ENCODE measurements around the gene TOLLIP.
"Not testable (repeated sequence)": the region's sequence is repeated elsewhere in the genome, so short reads cannot be mapped to it uniquely, and the experiment has no call there.

The TOLLIP gene

DNA sequence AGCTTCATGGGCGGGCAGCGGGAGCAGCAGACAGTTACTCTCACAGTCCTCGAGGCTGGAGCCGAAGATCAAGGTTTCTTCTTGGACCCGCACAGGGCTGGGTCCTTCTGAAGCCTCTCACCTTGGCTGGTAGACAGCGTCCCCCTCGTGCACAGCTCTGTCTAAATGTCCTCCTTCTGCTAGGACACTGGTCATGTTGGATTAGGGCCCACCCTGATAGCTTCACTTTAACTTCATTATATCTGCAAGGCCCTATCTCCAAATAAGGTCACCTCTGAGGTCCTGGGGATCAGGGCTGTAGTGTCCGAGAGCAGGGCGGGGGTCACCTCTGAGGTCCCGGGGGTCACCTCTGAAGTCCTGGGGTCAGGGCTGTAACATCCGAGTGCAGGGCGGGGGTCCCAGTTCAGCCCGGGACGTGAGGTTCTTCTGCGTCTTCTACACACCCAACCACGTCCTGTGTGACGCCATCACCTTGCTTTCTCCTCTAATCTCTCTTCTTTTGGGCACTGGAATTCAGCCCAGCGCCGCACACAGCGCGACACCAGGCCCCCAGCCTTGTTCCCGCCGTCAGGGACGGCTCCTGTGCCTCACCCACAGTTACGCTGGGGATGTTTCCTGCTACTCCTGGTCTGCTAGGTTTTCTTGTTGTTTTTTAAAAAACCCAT, 34.1 kb upstream of the TOLLIP start:
- no peak for TF ChIP-seq ZFP30 (CRISPR knock-in tag; IDR thresholded peaks at IDR 0.05)
- TF ChIP-seq, protein P1, sequence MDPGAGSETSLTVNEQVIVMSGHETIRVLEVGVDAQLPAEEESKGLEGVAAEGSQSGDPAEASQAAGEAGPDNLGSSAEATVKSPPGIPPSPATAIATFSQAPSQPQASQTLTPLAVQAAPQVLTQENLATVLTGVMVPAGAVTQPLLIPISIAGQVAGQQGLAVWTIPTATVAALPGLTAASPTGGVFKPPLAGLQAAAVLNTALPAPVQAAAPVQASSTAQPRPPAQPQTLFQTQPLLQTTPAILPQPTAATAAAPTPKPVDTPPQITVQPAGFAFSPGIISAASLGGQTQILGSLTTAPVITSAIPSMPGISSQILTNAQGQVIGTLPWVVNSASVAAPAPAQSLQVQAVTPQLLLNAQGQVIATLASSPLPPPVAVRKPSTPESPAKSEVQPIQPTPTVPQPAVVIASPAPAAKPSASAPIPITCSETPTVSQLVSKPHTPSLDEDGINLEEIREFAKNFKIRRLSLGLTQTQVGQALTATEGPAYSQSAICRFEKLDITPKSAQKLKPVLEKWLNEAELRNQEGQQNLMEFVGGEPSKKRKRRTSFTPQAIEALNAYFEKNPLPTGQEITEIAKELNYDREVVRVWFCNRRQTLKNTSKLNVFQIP (CRISPR knock-in tag; IDR thresholded peaks at IDR 0.05; ENCODE audit: borderline replicate concordance, low read depth): no peak
- no peak for ATAC-seq

DNA sequence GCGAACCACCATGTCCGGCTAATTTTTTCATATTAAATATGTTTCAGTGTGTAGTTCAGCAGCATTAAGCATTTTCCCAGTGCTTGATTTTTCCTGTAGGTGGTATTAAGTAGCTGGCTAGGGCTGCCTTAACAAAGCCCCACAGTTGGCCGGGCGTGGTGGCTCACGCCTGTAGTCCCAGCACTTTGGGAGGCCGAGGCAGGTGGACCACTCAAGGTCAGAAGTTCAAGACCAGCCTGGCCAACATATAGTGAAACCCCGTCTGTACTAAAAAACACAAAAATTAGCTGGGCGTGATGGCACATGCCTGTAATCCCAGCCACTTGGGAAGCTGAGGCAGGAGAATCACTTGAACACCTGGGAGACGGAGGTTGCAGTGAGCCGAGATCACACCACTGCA, 33.5 kb upstream of the TOLLIP start:
- TF ChIP-seq ISL1 (CRISPR knock-in tag; IDR thresholded peaks at IDR 0.05): no peak
- TF ChIP-seq CSDC2 (CRISPR knock-in tag; IDR thresholded peaks at IDR 0.05): no peak
- TF ChIP-seq, protein P2, sequence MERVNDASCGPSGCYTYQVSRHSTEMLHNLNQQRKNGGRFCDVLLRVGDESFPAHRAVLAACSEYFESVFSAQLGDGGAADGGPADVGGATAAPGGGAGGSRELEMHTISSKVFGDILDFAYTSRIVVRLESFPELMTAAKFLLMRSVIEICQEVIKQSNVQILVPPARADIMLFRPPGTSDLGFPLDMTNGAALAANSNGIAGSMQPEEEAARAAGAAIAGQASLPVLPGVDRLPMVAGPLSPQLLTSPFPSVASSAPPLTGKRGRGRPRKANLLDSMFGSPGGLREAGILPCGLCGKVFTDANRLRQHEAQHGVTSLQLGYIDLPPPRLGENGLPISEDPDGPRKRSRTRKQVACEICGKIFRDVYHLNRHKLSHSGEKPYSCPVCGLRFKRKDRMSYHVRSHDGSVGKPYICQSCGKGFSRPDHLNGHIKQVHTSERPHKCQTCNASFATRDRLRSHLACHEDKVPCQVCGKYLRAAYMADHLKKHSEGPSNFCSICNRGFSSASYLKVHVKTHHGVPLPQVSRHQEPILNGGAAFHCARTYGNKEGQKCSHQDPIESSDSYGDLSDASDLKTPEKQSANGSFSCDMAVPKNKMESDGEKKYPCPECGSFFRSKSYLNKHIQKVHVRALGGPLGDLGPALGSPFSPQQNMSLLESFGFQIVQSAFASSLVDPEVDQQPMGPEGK (CRISPR knock-in tag; IDR thresholded peaks at IDR 0.05; ENCODE audit: borderline replicate concordance): no peak
- no peak for TF ChIP-seq OSR1 (CRISPR knock-in tag; IDR thresholded peaks at IDR 0.05)
- TF ChIP-seq, protein P1 (CRISPR knock-in tag; IDR thresholded peaks at IDR 0.05; ENCODE audit: borderline replicate concordance, low read depth): no peak
- TF ChIP-seq SNAI2 (CRISPR knock-in tag; IDR thresholded peaks at IDR 0.05): no peak
- TF ChIP-seq RARB (CRISPR knock-in tag; IDR thresholded peaks at IDR 0.05): no peak
- TF ChIP-seq, protein P3, sequence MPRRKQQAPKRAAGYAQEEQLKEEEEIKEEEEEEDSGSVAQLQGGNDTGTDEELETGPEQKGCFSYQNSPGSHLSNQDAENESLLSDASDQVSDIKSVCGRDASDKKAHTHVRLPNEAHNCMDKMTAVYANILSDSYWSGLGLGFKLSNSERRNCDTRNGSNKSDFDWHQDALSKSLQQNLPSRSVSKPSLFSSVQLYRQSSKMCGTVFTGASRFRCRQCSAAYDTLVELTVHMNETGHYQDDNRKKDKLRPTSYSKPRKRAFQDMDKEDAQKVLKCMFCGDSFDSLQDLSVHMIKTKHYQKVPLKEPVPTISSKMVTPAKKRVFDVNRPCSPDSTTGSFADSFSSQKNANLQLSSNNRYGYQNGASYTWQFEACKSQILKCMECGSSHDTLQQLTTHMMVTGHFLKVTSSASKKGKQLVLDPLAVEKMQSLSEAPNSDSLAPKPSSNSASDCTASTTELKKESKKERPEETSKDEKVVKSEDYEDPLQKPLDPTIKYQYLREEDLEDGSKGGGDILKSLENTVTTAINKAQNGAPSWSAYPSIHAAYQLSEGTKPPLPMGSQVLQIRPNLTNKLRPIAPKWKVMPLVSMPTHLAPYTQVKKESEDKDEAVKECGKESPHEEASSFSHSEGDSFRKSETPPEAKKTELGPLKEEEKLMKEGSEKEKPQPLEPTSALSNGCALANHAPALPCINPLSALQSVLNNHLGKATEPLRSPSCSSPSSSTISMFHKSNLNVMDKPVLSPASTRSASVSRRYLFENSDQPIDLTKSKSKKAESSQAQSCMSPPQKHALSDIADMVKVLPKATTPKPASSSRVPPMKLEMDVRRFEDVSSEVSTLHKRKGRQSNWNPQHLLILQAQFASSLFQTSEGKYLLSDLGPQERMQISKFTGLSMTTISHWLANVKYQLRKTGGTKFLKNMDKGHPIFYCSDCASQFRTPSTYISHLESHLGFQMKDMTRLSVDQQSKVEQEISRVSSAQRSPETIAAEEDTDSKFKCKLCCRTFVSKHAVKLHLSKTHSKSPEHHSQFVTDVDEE (CRISPR knock-in tag; IDR thresholded peaks at IDR 0.05): no peak
- no peak for TF ChIP-seq TOX (CRISPR knock-in tag; IDR thresholded peaks at IDR 0.05; ENCODE audit: borderline replicate concordance)
- no peak for TF ChIP-seq ZFP3 (CRISPR knock-in tag; IDR thresholded peaks at IDR 0.05)
- no peak for TF ChIP-seq ARNTL (CRISPR knock-in tag; IDR thresholded peaks at IDR 0.05; ENCODE audit: borderline replicate concordance, low read depth)
- no peak for TF ChIP-seq ZNF8 (CRISPR knock-in tag; IDR thresholded peaks at IDR 0.05)
- no peak for TF ChIP-seq ZNF565 (CRISPR knock-in tag; conservative IDR thresholded peaks at IDR 0.05; ENCODE audit: low read depth)
- TF ChIP-seq TCF4 (CRISPR knock-in tag; IDR thresholded peaks at IDR 0.05; ENCODE audit: borderline replicate concordance): no peak
- TF ChIP-seq BACH2 (CRISPR knock-in tag; IDR thresholded peaks at IDR 0.05; ENCODE audit: borderline replicate concordance): no peak
- TF ChIP-seq PPARA (CRISPR knock-in tag; IDR thresholded peaks at IDR 0.05; ENCODE audit: borderline replicate concordance): no peak
- no peak for TF ChIP-seq ZFP30 (CRISPR knock-in tag; IDR thresholded peaks at IDR 0.05)
- ATAC-seq: no peak

DNA sequence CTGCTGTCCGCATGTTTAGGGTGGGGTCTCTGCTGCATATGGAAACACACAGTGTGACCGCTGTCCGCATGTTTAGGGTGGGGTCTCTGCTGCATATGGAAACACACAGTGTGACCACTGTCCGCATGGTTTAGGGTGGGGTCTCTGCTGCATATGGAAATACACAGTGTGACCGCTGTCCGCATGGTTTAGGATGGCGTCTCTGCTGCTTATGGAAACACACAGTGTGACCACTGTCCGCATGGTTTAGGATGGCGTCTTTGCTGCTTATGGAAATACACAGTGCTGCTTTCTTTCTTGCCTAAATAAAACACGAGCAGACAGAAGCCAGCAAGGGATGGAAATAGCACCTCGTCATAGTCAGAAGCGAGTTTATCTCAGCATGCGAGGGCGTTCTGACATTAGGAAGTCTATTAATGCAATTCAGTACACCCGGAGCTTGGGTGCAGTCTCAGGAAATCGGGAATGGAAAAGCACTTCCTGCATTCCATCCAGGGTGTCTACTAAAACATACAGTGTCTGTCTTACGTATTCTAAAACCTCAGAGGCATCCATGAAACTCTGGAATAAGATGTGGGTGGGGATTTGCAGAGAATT, 32.6 kb upstream of the TOLLIP start:
- ATAC-seq: no peak; the same call in 2 of the 3 replicates
- TF ChIP-seq CSDC2 (CRISPR knock-in tag; IDR thresholded peaks at IDR 0.05): no peak
- no peak for TF ChIP-seq ESRRG (CRISPR knock-in tag; IDR thresholded peaks at IDR 0.05)
- no peak for TF ChIP-seq BACH2 (CRISPR knock-in tag; IDR thresholded peaks at IDR 0.05; ENCODE audit: borderline replicate concordance)
- TF ChIP-seq ARNTL (CRISPR knock-in tag; IDR thresholded peaks at IDR 0.05; ENCODE audit: borderline replicate concordance, low read depth): no peak

DNA sequence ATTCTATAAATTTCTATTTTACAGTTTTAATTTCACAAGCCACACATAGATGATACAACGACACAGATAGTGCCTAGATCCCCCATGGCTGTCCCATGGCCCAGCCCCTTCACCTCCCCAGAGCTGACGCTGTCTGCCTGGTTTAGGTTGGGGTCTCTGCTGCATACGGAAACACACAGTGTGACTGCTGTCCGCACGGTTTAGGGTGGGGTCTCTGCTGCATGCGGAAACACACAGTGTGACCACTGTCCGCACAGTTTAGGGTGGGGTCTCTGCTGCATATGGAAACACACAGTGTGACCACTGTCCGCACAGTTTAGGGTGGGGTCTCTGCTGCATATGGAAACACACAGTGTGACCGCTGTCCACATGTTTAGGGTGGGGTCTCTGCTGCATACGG, 31.8 kb upstream of the TOLLIP start:
- ATAC-seq: not testable (repeated sequence)
